Measurements from ENCODE around the gene PSIP1.
"Not testable (repeated sequence)": the region's sequence is repeated elsewhere in the genome, so short reads cannot be mapped to it uniquely, and the experiment has no call there.

Gene PSIP1

GRCh38 chr9:15484802-15485201, 26.0 kb downstream of the PSIP1 start:
- peaks cover 48% of the 10 kb centered on the region for H3K36me3 Mint-ChIP-seq (ENCODE audit: low read depth)
- H3K9me3 Mint-ChIP-seq = no peaks in the 10 kb centered on the region
- no peak overlapping the region for H3K27ac Mint-ChIP-seq
- peaks cover 36% of the 10 kb centered on the region for H3K4me1 Mint-ChIP-seq (ENCODE audit: low read depth)
- H3K4me3 Mint-ChIP-seq = no peak overlapping the region
- H3K27me3 Mint-ChIP-seq = no peaks in the 10 kb centered on the region

- no peaks in the 10 kb centered on the region for H3K9me3 Mint-ChIP-seq
- H3K4me3 Mint-ChIP-seq = no peak overlapping the region
- H3K27me3 Mint-ChIP-seq = no peaks in the 10 kb centered on the region
Measured at GRCh38 chr9:15482146-15482545, 28.6 kb downstream of the PSIP1 start.

GRCh38 chr9:15480028-15480427, 30.7 kb downstream of the PSIP1 start:
- peaks cover 21% of the 10 kb centered on the region for H3K4me1 Mint-ChIP-seq (ENCODE audit: low read depth)
- H3K36me3 Mint-ChIP-seq (ENCODE audit: low read depth) = peaks cover 50% of the 10 kb centered on the region

More at GRCh38 chr9:15482146-15482545, 28.6 kb downstream of the PSIP1 start:
- Mint-ChIP-seq H3K36me3 (ENCODE audit: low read depth) (peaks cover 50% of the 10 kb centered on the region), H3K27ac (peak overlapping the region; percentile 46), H3K4me1 (ENCODE audit: low read depth) (peaks cover 36% of the 10 kb centered on the region)

GRCh38 chr9:15475923-15476536, 34.7 kb downstream of the PSIP1 start:
- Mint-ChIP-seq H3K27me3 (no peaks in the 10 kb centered on the region), H3K36me3 (ENCODE audit: low read depth) (peaks cover 59% of the 10 kb centered on the region), H3K27ac (no peak overlapping the region), H3K4me1 (ENCODE audit: low read depth) (peaks cover 7% of the 10 kb centered on the region), H3K9me3 (no peaks in the 10 kb centered on the region), H3K4me3 (no peak overlapping the region)

More at GRCh38 chr9:15480028-15480427, 30.7 kb downstream of the PSIP1 start:
- Mint-ChIP-seq H3K27me3 (no peaks in the 10 kb centered on the region), H3K9me3 (no peaks in the 10 kb centered on the region), H3K4me3 (no peak overlapping the region), H3K27ac (no peak overlapping the region)

- no peaks in the 10 kb centered on the region for H3K27me3 Mint-ChIP-seq
- H3K36me3 Mint-ChIP-seq (ENCODE audit: low read depth) = peaks cover 74% of the 10 kb centered on the region
- H3K27ac Mint-ChIP-seq = no peak overlapping the region
- H3K9me3 Mint-ChIP-seq = no peaks in the 10 kb centered on the region
- H3K4me3 Mint-ChIP-seq = no peak overlapping the region
- H3K4me1 Mint-ChIP-seq (ENCODE audit: low read depth) = peaks cover 4% of the 10 kb centered on the region
Measured at GRCh38 chr9:15469862-15470261, 40.9 kb downstream of the PSIP1 start.

- H3K4me1 Mint-ChIP-seq (ENCODE audit: low read depth) = peaks cover 4% of the 10 kb centered on the region
- H3K27me3 Mint-ChIP-seq = no peaks in the 10 kb centered on the region
- H3K36me3 Mint-ChIP-seq (ENCODE audit: low read depth) = peaks cover 76% of the 10 kb centered on the region
- no peak overlapping the region for H3K27ac Mint-ChIP-seq
- no peak overlapping the region for H3K4me3 Mint-ChIP-seq
- no peaks in the 10 kb centered on the region for H3K9me3 Mint-ChIP-seq
Measured at GRCh38 chr9:15469406-15469805, 41.4 kb downstream of the PSIP1 start.

- no peak overlapping the region for H3K27ac Mint-ChIP-seq
- H3K9me3 Mint-ChIP-seq = no peaks in the 10 kb centered on the region
- no peak overlapping the region for H3K4me3 Mint-ChIP-seq
- H3K27me3 Mint-ChIP-seq = no peaks in the 10 kb centered on the region
- H3K36me3 Mint-ChIP-seq (ENCODE audit: low read depth) = peaks cover 65% of the 10 kb centered on the region
- H3K4me1 Mint-ChIP-seq (ENCODE audit: low read depth) = peaks cover 1% of the 10 kb centered on the region
Measured at GRCh38 chr9:15468145-15468544, 42.6 kb downstream of the PSIP1 start.

GRCh38 chr9:15461601-15462000, 49.2 kb downstream of the PSIP1 start:
- Mint-ChIP-seq H3K4me1 (ENCODE audit: low read depth) (no peaks in the 10 kb centered on the region), H3K27ac (no peak overlapping the region), H3K4me3 (no peak overlapping the region), H3K9me3 (no peaks in the 10 kb centered on the region), H3K36me3 (ENCODE audit: low read depth) (peaks cover 45% of the 10 kb centered on the region), H3K27me3 (no peaks in the 10 kb centered on the region)

GRCh38 chr9:15461056-15461455, 49.7 kb downstream of the PSIP1 start:
- H3K9me3 Mint-ChIP-seq = no peaks in the 10 kb centered on the region
- no peaks in the 10 kb centered on the region for H3K4me1 Mint-ChIP-seq (ENCODE audit: low read depth)
- no peak overlapping the region for H3K4me3 Mint-ChIP-seq
- H3K36me3 Mint-ChIP-seq (ENCODE audit: low read depth) = peaks cover 44% of the 10 kb centered on the region
- no peak overlapping the region for H3K27ac Mint-ChIP-seq
- no peaks in the 10 kb centered on the region for H3K27me3 Mint-ChIP-seq

GRCh38 chr9:15453956-15454355, 56.8 kb downstream of the PSIP1 start:
- Mint-ChIP-seq H3K4me1 (ENCODE audit: low read depth) (no peaks in the 10 kb centered on the region), H3K27ac (peak overlapping the region; percentile 63), H3K9me3 (no peaks in the 10 kb centered on the region), H3K27me3 (no peaks in the 10 kb centered on the region), H3K36me3 (ENCODE audit: low read depth) (peaks cover 47% of the 10 kb centered on the region), H3K4me3 (no peak overlapping the region)

- Mint-ChIP-seq H3K36me3 (ENCODE audit: low read depth) (peaks cover 68% of the 10 kb centered on the region), H3K4me3 (no peak overlapping the region), H3K4me1 (ENCODE audit: low read depth) (peaks cover 4% of the 10 kb centered on the region), H3K27me3 (no peaks in the 10 kb centered on the region), H3K9me3 (no peaks in the 10 kb centered on the region), H3K27ac (no peak overlapping the region)
Measured at GRCh38 chr9:15444141-15444540, 66.6 kb downstream of the PSIP1 start.

GRCh38 chr9:15442264-15442663, 68.5 kb downstream of the PSIP1 start:
- not testable (repeated sequence) for H3K27me3 Mint-ChIP-seq, H3K9me3 Mint-ChIP-seq, H3K4me3 Mint-ChIP-seq, H3K27ac Mint-ChIP-seq
- Mint-ChIP-seq H3K36me3 (ENCODE audit: low read depth) (peaks cover 70% of the 10 kb centered on the region), H3K4me1 (ENCODE audit: low read depth) (peaks cover 12% of the 10 kb centered on the region)

- H3K27me3 Mint-ChIP-seq, H3K9me3 Mint-ChIP-seq, H3K27ac Mint-ChIP-seq, H3K4me3 Mint-ChIP-seq: not testable (repeated sequence)
- Mint-ChIP-seq H3K4me1 (ENCODE audit: low read depth) (peaks cover 13% of the 10 kb centered on the region), H3K36me3 (ENCODE audit: low read depth) (peaks cover 69% of the 10 kb centered on the region)
Measured at GRCh38 chr9:15441841-15442240, 68.9 kb downstream of the PSIP1 start.

GRCh38 chr9:15438891-15439290, 71.9 kb downstream of the PSIP1 start:
- no peak overlapping the region for H3K4me3 Mint-ChIP-seq
- peaks cover 20% of the 10 kb centered on the region for H3K4me1 Mint-ChIP-seq (ENCODE audit: low read depth)
- H3K9me3 Mint-ChIP-seq = no peaks in the 10 kb centered on the region
- H3K27ac Mint-ChIP-seq = no peak overlapping the region
- no peaks in the 10 kb centered on the region for H3K27me3 Mint-ChIP-seq
- peaks cover 74% of the 10 kb centered on the region for H3K36me3 Mint-ChIP-seq (ENCODE audit: low read depth)

- H3K4me3 Mint-ChIP-seq = no peak overlapping the region
- no peaks in the 10 kb centered on the region for H3K9me3 Mint-ChIP-seq
- H3K4me1 Mint-ChIP-seq (ENCODE audit: low read depth) = peaks cover 46% of the 10 kb centered on the region
- H3K27me3 Mint-ChIP-seq = no peaks in the 10 kb centered on the region
- no peak overlapping the region for H3K27ac Mint-ChIP-seq
- peaks cover 58% of the 10 kb centered on the region for H3K36me3 Mint-ChIP-seq (ENCODE audit: low read depth)
Measured at GRCh38 chr9:15433661-15434060, 77.1 kb downstream of the PSIP1 start.

- no peak overlapping the region for H3K4me3 Mint-ChIP-seq
Measured at GRCh38 chr9:15433191-15433590, 77.6 kb downstream of the PSIP1 start.

More at GRCh38 chr9:15433191-15433590, 77.6 kb downstream of the PSIP1 start:
- Mint-ChIP-seq H3K27ac (no peak overlapping the region), H3K9me3 (no peaks in the 10 kb centered on the region), H3K27me3 (no peaks in the 10 kb centered on the region), H3K4me1 (ENCODE audit: low read depth) (peaks cover 47% of the 10 kb centered on the region), H3K36me3 (ENCODE audit: low read depth) (peaks cover 58% of the 10 kb centered on the region)

All from stimulated activated naive CD8-positive, alpha-beta T cell treated with anti-CD3 and anti-CD28 coated beads, Interleukin-15, Interleukin-2, amounts not matched to agents 100 ng/mL and 50 ng/mL, for 24 hours (primary cell).